Pancreas (tissue), 10 donors: Measurements from ENCODE around the gene TXK. TPM values are rescaled to one million over a fixed set of nuclear protein-coding genes. Genes with fewer than 3 reads are reported as not detected.

ENCODE experiments used
- ATAC-seq, 4 donors: fragments of 200-7000 bp; cut with Tn5 transposase; one replicate each; pipeline versions ENCODE4 v1.8.0 to v1.9.1; 2020; ENCODE audit warnings: mild to moderate bottlenecking in 4 of 4, moderate library complexity in 4 of 4
- DNase-seq, 6 donors: peaks; one replicate each; pipeline ENCODE4 v3.0.0-alpha.2; 2020
- FAIRE-seq: peaks from 2 replicates; lab custom pipeline; 2012; peaks lifted over from hg19 to GRCh38; lab: Jason Lieb, UNC
- H3K27ac ChIP-seq, 4 donors: fragments of 200-600 bp; sonication (generic); 1 replicate in 3 of 4; 2 replicates in 1 of 4; pipeline versions ENCODE4 v1.5.0 to v1.8.0; 2020
- H3K27me3 ChIP-seq, 4 donors: fragments of 200-600 bp; one replicate each; pipeline ENCODE4 v1.8.0; 2021
- H3K36me3 ChIP-seq, 3 donors: fragments of 200-600 bp; sonication (generic) in 1 of 3; one replicate each; pipeline versions ENCODE4 v1.5.0 to v1.8.0; 2020 to 2021
- H3K4me1 ChIP-seq, 3 donors: fragments of 200-600 bp; one replicate each; pipeline ENCODE4 v1.8.0; 2021
- H3K4me3 ChIP-seq, 4 donors: fragments of 200-600 bp; sonication (generic) in 2 of 4; one replicate each; pipeline versions ENCODE4 v1.5.0 to v1.8.0; 2020 to 2021
- H3K9me3 ChIP-seq, 4 donors: fragments of 200-600 bp; one replicate each; pipeline ENCODE4 v1.8.0; 2021
- WGBS, 2 donors: extraction: QIAGEN DNeasy Blood & Tissue Kit; methylation state at CpG; one replicate each; pipeline ENCODE4 v1.1.7; 2013; 5-methylcytosine and 5-hydroxymethylcytosine counted together
- intact Hi-C, 3 donors: fragments of 100-400 bp; cut with DNase I; formaldehyde crosslinking; loops; one replicate each; pipeline versions ENCODE4 v1.11.1 to v1.14.2; 2022
- polyA plus RNA-seq, 2 donors: library from polyadenylated mRNA; stranded (reverse); fragments of 200-250 nt; gene quantifications; one replicate each; pipeline ENCODE4 v1.2.3, GENCODE V29; 2013
- total RNA-seq, 6 donors: library from RNA; stranded (reverse); fragmentation: NEBNext Ultra II Directional in 4 of 6; extraction: Animal tissue kit (Norgen Biotek cat#: 25700) in 4 of 6; gene quantifications; one replicate each; pipeline versions ENCODE4 v1.2.1 to v1.2.4, GENCODE V29; 2021 to 2023
- TF ChIP-seq, protein P1 (sequence below), 4 donors: fragments of 200-600 bp; sonication (generic) in 3 of 4; IDR thresholded peaks; one replicate each; pipeline versions ENCODE4 v1.5.0 to v1.8.0; 2021; ENCODE audit warnings: antibody characterized with exemption in 4 of 4
- donor health status: healthy with polysubstance abuse.
- donor health status: DM: no; HTN: no; CAD: no; lungs with moderate emphysema.
- donor health status: DM: no; HTN: no; CAD: no.
- donor health status: control.
- donor health status: control.
- donor health status: Bipolar disorder and iron deficiency.
- donor health status: DM: yes; HTN: yes; CAD: no.
- donor health status: DM: no; HTN: no; CAD: no.
- donor health status: DM: no; HTN: no; CAD: no.
- donor health status: DM: yes; HTN: yes; CAD: no.

TXK gene
- total and polyA plus RNA-seq, 8 donors, result 0.46 to 1.6 (median 0.75) TPM

DNA sequence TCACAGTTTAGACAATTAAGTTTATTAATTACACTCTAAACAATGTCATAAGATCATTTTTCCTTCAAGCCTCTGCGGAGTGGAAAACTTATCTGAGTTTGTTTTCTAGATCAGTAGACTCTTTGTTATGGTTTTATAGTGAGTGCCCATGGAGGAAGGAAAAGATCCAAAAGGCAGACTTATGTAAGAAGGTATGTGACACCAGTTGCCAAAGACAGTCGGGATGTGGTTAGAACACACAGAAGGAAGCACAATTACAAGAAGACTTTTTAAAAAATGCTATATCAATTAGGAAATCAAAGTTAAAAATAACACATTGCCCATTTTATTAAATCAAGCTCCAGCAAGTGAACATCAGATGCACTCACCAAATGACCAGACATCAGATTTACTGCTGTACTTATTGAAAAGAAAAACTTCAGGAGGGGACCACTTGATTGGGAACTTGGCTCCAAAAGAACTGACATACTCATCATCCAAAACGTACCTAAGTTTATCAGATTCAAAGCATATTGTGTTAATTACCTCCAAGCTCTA lies 60.4 kb downstream of the TXK start:
- 43 to 44% methylated on average over 3 of the region's 3 CpGs for WGBS, 2 donors

DNA sequence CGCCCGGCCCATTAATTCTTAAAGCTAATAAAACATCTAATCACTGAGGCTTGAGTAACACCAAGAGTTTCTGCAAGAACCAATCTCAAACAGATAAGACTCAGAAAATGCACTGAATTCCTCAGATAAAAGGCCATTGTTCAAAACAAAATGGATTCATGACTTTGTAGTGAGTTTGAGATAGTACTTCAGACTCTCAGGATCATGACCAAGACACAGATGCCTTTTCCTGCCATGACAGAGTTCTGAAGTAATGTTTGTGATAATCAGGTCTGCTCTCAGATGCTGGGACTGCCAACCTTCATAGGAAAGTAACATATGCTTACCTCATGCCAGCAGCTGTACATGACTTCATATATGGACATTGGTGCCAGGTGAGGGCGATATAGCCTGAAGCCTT lies 62.9 kb downstream of the TXK start:
- FAIRE-seq, result no peak
- TF ChIP-seq, protein P1, sequence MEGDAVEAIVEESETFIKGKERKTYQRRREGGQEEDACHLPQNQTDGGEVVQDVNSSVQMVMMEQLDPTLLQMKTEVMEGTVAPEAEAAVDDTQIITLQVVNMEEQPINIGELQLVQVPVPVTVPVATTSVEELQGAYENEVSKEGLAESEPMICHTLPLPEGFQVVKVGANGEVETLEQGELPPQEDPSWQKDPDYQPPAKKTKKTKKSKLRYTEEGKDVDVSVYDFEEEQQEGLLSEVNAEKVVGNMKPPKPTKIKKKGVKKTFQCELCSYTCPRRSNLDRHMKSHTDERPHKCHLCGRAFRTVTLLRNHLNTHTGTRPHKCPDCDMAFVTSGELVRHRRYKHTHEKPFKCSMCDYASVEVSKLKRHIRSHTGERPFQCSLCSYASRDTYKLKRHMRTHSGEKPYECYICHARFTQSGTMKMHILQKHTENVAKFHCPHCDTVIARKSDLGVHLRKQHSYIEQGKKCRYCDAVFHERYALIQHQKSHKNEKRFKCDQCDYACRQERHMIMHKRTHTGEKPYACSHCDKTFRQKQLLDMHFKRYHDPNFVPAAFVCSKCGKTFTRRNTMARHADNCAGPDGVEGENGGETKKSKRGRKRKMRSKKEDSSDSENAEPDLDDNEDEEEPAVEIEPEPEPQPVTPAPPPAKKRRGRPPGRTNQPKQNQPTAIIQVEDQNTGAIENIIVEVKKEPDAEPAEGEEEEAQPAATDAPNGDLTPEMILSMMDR (IDR thresholded peaks at IDR 0.05), result no peak
- DNase-seq, result no peak
- Histone ChIP-seq H3K27ac (no peak overlapping the region), H3K36me3 (no peaks in the 10 kb centered on the region), H3K27me3 (no peaks in the 10 kb centered on the region), H3K4me3 (no peak overlapping the region), H3K9me3 (no peaks in the 10 kb centered on the region), H3K4me1 (peaks cover 0 to 2% (median 0%) of the 10 kb centered on the region in 3 donors)
- WGBS, 2 donors, result 73 to 92% methylated on average over 3 of the region's 3 CpGs
- no peak for ATAC-seq
- intact Hi-C loops, result no loop called here

More for the DNA sequence above, 60.4 kb downstream of the TXK start:
- ATAC-seq (no peak), DNase-seq (no peak), FAIRE-seq (no peak)
- Histone ChIP-seq H3K27ac (no peak overlapping the region), H3K27me3 (no peaks in the 10 kb centered on the region), H3K4me3 (no peak overlapping the region), H3K4me1 (peaks cover 0 to 2% (median 0%) of the 10 kb centered on the region in 3 donors), H3K36me3 (no peaks in the 10 kb centered on the region), H3K9me3 (no peaks in the 10 kb centered on the region)
- TF ChIP-seq, protein P1 (IDR thresholded peaks at IDR 0.05), result no peak
- intact Hi-C loops, result no loop called here

DNA sequence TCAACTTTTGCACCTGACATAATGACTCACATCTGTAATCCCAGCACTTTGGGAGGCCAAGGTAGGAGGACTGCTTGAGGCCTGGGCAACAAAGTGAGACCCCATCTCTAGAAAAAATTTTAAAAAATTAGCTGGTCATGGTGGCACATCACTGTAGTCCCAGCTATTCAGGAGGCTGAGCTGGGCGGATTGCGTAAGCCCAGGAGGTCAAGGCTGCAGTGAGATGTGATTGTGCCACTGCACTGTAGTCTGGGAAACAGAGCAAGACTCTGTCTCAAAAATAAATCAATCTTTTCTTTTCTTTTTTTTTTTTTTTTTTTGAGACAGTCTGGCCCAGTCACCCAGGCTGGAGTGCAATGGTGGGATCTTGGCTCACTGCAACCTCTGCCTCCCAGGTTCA lies 65.0 kb downstream of the TXK start:
- intact Hi-C loops, result no loop called here
- ATAC-seq, result no peak
- Histone ChIP-seq H3K9me3 (no peaks in the 10 kb centered on the region), H3K36me3 (no peaks in the 10 kb centered on the region), H3K4me1 (peaks cover 0 to 2% (median 0%) of the 10 kb centered on the region in 3 donors), H3K27ac (no peak overlapping the region), H3K4me3 (no peak overlapping the region), H3K27me3 (no peaks in the 10 kb centered on the region)
- 45 to 71% methylated on average over 2 of the region's 2 CpGs for WGBS, 2 donors
- DNase-seq, result no peak
- TF ChIP-seq, protein P1 (IDR thresholded peaks at IDR 0.05), result no peak
- no peak for FAIRE-seq

DNA sequence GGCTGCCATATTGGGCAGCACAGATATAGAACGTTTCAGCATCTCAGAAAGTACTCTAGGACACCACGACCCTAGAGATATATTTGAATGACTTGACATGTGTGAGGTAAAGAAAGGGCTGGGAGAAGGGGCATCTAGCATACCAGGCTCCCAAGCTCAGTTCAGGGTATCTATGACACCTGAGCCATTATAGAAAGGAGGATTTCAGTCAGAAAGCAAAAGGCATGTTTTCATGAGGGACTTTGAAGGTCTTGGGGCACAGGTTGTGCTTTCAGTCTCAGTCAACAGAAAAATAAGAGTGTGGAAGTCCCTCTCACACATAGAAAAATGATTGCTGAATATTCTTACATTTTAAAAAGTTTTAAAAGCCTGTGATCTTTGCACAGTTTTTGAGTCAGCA lies 65.9 kb downstream of the TXK start:
- no peaks in the 10 kb centered on the region for H3K36me3 ChIP-seq
- H3K27me3 ChIP-seq, result no peaks in the 10 kb centered on the region
- ATAC-seq (no peak), DNase-seq (no peak), FAIRE-seq (no peak)
- no peaks in the 10 kb centered on the region for H3K9me3 ChIP-seq
- intact Hi-C loops, result no loop called here
- TF ChIP-seq, protein P1 (IDR thresholded peaks at IDR 0.05), result no peak
- no peak overlapping the region for H3K27ac ChIP-seq
- no peak overlapping the region for H3K4me3 ChIP-seq
- 60 to 69% methylated on average over 2 of the region's 2 CpGs for WGBS, 2 donors
- H3K4me1 ChIP-seq, result no peaks in the 10 kb centered on the region

DNA sequence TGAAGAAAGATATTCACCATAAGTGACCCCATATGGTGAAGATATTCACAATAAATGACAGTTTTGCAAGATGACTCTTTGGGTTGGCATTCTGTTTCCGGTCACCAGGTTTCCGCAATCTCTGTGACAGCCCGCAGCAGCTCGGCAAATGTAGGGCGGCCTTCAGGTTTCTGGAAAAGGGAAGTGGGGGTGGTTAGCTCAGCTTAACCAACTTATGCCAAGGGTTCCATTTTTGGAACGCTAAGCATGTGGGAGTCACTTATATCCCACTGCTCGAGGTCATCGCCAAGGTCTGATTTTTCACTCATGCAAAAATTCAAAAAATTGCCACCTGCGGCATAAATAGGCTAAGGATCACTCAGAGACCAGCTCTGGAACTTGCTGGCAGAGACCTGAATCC lies 66.5 kb downstream of the TXK start:
- FAIRE-seq (no peak), ATAC-seq (no peak), DNase-seq (no peak)
- Histone ChIP-seq H3K27ac (no peak overlapping the region), H3K36me3 (no peaks in the 10 kb centered on the region), H3K4me3 (no peak overlapping the region), H3K4me1 (no peaks in the 10 kb centered on the region), H3K9me3 (no peaks in the 10 kb centered on the region), H3K27me3 (no peaks in the 10 kb centered on the region)
- TF ChIP-seq, protein P1 (IDR thresholded peaks at IDR 0.05), result no peak
- 83 to 87% methylated on average over 9 of the region's 9 CpGs for WGBS, 2 donors
- intact Hi-C loops, result no loop called here
